HG02588 (cell line): Measurements from ENCODE around the gene AK4.

Experiments used
- ATAC-seq: cut with Tn5 transposase; IDR thresholded peaks from one replicate; pipeline ENCODE4 v1.9.1; 2021; ENCODE audit warnings: mild to moderate bottlenecking, moderate library complexity; ENCODE audit not compliant: unreplicated experiment

AK4 gene

GRCh38 chr1:65175171-65176055 lies 27.4 kb downstream of the AK4 start:
- ATAC-seq = no peak

DNA sequence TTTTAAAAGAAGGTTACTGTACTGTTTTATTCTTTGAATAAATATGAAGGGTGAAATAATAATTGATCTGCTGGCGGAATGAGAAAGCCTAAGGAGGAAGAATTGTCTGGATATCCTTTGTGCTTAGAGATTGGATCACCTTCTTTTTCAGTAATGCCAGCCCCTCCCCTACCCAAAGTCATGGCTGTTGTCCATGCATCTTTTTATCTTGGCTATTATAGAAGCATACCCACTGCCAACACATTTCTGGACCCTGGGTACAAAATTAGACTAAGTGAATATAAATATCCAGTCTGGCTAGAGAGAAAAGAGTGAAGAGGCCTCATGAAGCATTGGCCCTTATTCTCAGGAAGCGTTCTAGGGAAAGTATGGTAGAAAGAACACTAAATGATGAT lies 28.1 kb downstream of the AK4 start:
- no peak for ATAC-seq

DNA sequence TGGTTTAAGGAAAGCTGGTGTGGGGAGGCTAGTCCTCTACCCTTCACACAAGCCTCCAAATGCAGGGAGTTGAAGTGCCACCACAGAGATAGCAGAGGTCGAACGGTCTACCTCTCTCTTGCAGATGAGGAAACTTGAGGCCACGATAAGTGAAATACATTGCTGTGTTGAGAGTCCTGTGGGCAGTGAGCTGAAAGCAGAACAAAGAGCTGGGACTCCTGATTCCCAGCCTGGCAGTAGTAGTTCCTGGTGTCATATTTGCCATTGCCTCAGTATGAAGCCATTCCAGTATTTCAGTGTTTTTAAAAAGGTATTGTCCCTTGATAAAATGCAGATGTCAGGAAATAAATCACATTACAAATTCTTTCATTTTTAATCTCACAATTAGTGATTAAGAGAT lies 28.6 kb downstream of the AK4 start:
- no peak for ATAC-seq

DNA sequence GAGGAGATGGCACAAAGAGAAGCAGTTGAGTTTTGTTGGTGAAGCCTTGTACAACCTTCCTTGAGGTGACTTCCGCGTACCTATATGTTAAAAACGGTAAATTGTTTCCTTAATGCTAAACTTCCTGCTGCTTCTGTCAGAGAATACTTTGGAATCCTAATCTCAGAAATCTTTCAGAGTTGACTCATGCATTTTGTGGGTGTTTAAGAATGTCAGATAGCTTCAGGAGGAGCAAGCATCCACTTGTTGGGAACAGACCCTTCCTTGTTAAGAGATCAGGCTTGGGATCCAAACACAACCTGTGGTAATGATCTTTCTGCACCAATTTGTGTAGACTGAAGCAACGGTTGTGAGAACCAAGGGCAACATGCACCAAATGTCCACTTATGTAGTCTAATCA lies 29.5 kb downstream of the AK4 start:
- no peak for ATAC-seq

DNA sequence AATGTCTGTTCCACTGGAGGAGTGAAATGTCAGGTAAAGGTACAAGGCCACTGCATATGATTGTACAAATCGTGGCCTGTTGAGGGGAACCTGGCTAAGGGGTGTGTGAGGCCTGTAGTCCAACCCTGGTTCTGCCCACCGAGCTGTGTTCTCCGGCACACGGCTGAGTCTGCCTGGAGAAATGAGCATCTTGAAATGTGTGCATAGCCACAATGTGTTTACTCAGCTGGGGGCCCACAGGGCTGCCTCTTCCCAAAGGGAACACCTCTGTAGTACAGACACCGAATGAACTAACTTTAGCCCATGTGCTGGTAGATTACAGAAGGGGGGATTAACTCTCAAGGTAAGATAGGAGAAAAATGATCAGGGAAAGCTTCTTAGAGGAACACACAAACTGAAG lies 30.2 kb downstream of the AK4 start:
- no peak for ATAC-seq

GRCh38 chr1:65179148-65179547 lies 31.1 kb downstream of the AK4 start:
- ATAC-seq = no peak

DNA sequence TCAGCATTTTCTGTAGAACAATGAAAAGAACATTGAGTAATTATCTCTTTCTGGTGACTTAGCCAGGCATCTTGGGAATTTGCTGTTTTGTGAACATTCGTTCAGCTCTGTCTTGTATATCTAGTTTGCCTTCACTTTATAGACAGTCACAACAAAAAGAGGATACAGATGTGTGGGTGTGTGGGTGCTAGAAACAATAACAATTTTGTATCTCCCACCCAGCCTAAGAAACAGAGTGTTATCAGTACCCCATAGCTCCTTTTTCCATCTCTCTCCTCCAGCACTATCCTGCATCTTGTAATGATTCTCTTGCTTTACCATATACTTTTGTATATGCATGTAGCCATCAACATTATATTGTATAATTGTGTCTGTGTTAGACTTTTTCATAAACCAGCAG lies 33.0 kb downstream of the AK4 start:
- no peak for ATAC-seq

DNA sequence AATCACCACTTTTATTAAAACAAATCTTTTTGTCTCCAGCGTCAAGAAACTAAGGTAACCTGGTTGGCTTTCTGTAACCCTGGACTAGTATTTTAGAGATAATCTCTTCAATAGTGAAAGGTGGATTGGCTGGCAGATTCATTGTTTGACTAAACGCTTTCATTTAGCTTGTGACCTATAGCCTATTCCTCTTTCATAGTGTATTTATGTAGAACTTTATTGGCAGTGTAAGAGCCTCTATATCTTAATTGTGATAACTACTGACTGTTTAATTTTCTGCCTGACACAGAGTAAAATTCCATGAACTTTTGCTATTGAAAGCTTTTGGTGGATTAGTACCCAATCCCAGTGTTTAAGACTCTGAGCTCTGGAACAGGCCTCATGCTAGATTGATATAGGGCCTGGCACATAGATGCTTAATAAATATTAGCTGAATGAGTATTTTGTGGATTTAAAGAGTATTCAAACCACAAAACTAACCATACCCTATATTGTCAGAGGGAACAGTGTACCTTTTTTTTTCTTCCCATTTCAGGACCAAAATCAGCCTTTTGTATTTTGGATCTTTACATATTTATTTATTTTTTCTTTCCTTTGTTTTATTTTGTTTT lies 34.8 kb downstream of the AK4 start:
- ATAC-seq = no peak

DNA sequence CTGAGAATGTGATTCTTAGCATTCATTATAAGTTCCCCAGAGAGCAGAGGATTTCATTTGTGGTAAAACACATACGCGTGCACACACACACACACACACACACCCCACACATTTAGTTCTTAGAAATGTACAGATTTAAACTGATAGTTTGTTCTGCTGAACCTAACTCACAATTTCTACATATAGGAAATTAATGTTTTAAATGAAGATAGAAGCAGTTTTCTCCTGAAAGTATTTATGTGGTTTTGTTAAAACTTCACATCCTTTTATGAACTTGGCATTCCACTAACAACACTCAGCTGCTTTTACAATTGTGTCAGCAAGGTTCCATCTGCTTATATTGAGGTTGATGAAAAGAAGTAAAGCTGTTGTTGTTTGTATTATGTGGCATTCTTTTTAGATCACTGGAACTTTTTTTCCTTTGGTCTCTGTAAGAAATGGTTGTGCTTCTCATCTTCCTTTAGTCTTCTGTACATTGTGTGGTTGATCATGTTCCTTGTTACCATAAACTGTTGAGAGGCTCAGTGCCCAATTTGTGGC lies 41.6 kb downstream of the AK4 start:
- no peak for ATAC-seq

GRCh38 chr1:65190229-65190628 lies 42.2 kb downstream of the AK4 start:
- no peak for ATAC-seq

GRCh38 chr1:65193129-65193695 lies 45.2 kb downstream of the AK4 start:
- no peak for ATAC-seq

DNA sequence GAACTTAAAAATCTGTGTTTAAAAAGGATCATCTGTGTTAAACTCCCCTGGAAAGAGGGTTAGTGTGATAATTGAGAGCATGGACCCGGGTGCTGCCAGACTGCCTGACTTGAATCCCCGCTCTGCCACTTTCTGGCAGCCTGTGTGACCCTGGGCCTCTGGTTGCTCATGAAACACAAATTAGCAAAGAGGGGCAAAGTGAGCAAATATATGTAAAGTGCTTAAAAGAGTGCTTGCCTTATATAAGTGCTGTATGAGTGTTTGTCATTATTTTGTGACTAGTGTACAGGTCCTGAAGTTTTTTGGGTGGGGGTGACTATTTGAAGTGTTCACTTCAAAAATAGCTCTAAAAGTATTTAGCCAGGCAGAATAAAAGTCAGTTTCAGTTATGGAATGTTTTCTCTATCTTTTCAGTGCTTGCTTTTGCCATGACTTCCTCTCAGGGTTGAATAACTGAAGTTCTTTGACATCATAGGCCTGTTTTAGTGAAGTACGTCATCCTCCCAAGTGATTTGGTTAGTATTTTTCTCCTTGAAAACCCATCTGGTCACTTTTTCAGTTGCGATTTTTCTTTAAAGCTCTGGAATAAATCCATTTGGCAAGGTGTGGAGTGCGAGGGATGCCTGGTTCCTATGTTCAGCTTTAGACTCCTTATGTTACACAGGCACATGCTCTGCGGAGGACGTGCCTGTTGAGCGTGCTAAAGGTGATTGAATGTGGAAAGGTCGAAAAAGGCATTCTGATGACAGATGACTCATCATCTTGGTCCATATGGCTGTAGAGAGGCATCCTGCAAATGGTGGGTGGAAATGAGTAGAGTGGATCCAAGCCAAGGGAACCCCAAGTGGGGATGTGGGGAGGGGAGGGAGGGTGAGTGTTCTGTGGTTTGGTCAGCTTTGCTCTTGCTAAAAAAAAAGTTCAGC lies 47.8 kb downstream of the AK4 start:
- no peak for ATAC-seq

- no peak for ATAC-seq
Observed at GRCh38 chr1:65196926-65197325, 48.9 kb downstream of the AK4 start.

- ATAC-seq = no peak
Observed at GRCh38 chr1:65197636-65198035, 49.6 kb downstream of the AK4 start.

DNA sequence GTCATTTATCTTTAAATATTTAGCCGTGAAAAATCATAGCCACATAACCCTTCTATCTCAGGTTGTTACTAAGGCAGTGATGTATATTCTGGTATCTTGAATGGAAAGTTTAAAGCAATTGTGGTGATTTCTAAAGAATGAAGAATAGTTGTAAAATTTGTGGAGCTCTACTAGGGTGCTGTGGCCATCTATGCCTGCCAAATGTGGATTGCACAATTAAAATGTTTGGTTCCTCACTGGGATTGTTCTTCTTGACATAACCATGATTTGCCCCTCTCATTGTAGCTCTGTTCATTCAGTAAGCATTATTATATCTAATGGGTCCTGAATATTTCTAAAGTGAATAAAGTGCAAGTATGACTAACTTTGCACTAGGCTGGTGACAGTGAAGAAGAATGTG lies 50.1 kb downstream of the AK4 start:
- ATAC-seq = no peak

DNA sequence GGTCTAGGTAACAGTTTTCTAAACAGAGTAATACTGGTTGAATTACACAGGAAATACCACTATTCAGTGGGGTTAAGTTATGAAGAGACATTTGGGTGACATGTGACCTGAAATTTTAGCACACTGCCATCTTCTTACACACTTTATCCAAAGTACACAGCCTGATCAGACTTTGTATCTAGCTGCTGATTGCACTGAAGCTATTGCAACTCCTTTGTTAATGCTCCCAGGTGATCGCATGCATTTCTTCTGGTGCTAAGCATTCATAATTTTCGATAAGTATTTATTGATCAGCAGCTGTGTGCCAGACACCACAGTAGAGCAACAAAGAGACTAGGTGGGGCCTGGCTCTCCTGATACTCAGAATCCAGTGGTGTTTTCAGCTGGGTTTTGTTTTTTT lies 52.4 kb downstream of the AK4 start:
- no peak for ATAC-seq

DNA sequence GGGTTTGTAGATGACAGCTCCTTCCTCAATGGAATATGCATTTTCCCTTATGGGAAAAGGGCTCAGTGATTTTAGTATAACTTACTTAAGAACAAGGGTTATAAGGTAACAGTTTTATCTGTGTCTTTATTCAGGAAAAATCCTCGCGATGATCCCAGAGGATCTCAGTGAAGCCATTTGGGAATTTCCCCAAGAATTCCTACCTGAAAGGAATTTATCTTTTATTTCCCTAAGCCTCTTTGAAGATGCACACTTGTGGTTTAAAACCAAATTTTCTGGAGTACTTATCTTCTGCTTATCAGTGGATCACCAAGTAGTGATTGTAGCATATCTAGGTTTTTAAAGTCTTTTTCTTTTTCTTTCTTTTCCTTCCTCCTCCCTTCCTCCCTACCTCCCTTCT lies 58.8 kb downstream of the AK4 start:
- ATAC-seq = no peak

DNA sequence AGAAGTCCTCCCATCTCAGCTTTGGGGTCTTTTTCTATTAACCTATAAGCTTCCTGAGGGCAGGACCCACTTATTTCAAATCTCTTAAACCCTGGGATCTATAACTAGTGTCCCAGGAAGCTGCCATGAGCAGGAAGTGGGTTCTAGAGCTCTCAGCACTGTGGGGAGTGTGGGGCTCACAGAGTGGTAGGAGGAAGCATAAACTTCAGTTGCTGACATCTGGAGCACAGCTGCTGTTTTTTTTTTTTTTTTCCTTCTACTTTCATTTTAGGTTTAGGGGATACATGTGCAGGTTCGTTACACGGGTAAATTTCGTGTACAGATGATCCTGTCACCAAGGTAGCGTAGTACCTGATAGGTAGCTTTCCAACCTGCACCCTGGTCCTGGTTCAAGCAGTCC lies 59.3 kb downstream of the AK4 start:
- ATAC-seq = peak; percentile 64

DNA sequence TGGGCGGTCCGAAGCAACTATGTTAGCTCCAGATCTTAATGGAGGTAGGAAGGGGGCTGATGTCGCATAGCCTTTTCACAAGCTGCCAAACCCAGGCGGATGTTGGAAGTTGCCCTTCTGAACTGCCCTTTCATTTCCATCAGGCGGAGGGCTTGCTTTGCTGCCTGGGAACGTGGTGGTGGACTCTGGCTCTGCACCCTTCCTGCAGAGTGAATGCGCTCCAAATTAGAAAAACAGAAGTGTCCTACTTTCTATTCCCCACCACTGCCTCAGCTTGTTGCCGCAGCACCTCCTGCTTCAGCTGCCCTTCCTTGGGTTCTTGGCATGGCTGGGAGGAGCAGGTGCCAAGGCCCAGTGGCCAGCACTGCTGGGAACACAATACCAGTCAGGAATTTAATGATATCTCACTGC lies 60.6 kb downstream of the AK4 start:
- ATAC-seq = no peak

GRCh38 chr1:65209005-65209885 lies 61.2 kb downstream of the AK4 start:
- peak; percentile 39 for ATAC-seq
